Activated T-cell treated with anti-CD3 and anti-CD28 coated beads for 4 hours (primary cell): ENCODE results near the gene CSMD2.
"Not testable (repeated sequence)": the region's sequence is repeated elsewhere in the genome, so short reads cannot be mapped to it uniquely, and the experiment has no call there.

Source experiments
- DNase-seq: peaks from one replicate; pipeline ENCODE4 v3.0.0-alpha.2; 2020

Gene CSMD2

GRCh38 chr1:34101151-34101550 is 63.9 kb downstream of the CSMD2 start:
- no peak for DNase-seq

- DNase-seq, result no peak
Measured at GRCh38 chr1:34100332-34100731, 64.7 kb downstream of the CSMD2 start.

GRCh38 chr1:34092399-34092798 is 72.6 kb downstream of the CSMD2 start:
- not testable (repeated sequence) for DNase-seq

- no peak for DNase-seq
Measured at GRCh38 chr1:34089731-34090130, 75.3 kb downstream of the CSMD2 start.

DNA sequence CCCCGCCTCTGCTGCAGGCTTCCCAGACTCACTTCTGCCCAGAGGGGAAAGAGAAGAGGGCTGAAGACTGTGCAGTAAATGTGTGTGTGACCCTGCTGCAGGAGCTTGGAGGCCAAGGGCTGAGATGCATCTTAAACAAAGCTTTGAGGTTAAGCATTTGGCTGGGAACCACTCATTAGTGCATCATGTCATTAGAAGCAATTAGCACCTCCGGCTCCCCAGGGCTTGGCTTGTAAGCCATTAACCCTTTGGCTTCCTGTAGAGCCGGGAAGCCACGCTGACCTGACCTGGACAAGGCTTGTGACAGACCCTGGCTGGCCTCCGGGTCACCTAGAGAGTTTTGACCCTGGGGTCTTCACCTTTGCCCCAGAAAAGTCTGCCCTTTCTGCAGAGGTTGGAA is 77.0 kb downstream of the CSMD2 start:
- DNase-seq, result no peak

- no peak for DNase-seq
Measured at GRCh38 chr1:34086561-34086960, 78.5 kb downstream of the CSMD2 start.

GRCh38 chr1:34083974-34084373 is 81.1 kb downstream of the CSMD2 start:
- DNase-seq, result no peak

DNA sequence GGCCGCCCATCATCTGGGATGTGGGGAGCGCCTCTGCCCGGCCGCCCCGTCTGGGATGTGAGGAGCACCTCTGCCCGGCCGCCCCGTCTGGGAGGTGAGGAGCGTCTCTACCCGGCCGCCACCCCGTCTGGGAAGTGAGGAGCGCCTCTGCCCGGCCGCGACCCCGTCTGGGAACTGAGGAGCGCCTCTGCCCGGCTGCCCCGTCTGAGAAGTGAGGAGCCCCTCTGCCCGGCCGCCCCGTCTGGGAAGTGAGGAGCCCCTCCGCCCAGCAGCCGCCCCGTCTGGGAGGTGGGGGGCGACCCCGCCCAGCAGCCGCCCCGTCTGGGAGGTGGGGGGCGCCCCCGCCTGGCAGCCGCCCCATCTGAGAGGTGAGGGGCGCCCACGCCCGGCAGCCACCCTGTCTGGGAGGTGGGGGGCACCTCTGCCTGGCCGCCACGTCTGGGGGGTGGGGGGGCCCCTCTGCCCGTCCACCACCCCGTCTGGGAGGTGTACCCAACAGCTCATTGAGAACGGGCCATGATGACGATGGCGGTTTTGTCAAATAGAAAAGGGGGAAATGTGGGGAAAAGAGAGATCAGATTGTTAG is 82.9 kb downstream of the CSMD2 start:
- not testable (repeated sequence) for DNase-seq

DNA sequence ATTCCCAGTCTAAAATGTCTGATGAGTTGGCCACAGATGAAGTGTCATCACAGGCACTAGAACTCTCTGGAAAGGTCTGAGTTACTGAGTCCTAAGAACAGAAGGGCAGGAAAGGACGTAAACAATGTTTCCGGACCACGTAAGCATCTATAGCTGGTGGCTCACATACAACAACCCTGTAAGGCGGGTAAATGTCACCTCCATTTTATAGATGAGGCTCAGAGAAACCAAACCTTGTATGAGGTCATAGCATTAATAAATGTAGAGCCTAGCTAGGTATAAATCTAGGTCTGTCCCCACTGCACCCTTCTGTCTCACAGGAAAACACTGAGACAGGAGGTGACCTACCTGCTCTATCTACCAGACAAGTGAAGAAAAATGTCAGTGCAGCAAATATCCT is 86.6 kb downstream of the CSMD2 start:
- DNase-seq, result no peak

GRCh38 chr1:34075576-34075975 is 89.5 kb downstream of the CSMD2 start:
- DNase-seq, result no peak

- DNase-seq, result no peak
Measured at GRCh38 chr1:34073028-34073695, 91.9 kb downstream of the CSMD2 start.

- no peak for DNase-seq
Measured at GRCh38 chr1:34070201-34070836, 94.7 kb downstream of the CSMD2 start.

DNA sequence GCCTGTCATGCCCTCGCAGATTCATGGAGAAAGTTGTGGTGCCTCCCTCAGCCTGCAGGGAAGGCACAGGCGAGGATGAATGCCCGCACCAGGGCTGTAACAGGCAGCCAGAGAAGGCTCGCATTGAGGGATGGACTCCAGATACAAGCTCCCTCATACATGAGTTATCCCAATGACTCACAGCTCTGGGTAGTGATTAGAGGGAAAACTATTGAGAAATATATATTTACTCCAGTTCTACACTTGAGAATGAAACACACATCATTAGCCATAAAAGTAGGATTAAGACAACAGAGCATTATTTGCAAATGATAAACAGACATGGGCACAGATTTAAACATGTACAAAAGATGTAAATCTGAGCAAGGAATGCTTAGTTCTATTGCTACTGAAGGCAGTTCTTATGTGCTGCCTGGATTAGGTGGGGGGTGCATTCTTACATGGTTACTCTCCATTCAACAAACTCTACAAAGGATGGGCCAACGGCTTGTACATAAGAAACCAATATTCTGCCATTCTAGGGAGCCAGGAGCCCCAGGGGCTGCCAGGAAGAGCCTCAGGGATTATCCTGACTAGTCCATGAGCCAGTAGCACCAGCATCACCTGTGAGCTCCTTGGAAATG is 97.9 kb downstream of the CSMD2 start:
- no peak for DNase-seq

GRCh38 chr1:34066166-34066565 is 98.9 kb downstream of the CSMD2 start:
- no peak for DNase-seq

DNA sequence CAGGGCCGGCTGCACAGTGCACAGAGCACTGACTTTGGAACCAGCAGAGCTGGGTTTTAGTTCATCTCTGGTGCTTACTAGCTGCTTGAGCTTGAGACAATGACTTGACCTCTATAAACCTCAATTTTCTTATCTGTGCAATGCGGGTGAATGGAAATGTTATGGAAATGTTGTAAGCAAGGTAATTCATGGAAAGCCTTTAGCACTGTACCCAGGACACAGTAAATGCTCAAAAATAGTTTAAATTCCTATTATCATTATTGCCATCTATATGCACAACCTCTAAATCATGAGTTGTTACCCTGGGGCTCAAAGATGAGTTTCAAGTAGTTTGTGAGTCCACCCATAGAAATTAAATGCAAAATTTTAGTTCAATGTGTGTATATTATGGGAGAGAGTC is 99.5 kb downstream of the CSMD2 start:
- DNase-seq, result no peak

GRCh38 chr1:34060901-34061415 is 104.1 kb downstream of the CSMD2 start:
- DNase-seq, result no peak

DNA sequence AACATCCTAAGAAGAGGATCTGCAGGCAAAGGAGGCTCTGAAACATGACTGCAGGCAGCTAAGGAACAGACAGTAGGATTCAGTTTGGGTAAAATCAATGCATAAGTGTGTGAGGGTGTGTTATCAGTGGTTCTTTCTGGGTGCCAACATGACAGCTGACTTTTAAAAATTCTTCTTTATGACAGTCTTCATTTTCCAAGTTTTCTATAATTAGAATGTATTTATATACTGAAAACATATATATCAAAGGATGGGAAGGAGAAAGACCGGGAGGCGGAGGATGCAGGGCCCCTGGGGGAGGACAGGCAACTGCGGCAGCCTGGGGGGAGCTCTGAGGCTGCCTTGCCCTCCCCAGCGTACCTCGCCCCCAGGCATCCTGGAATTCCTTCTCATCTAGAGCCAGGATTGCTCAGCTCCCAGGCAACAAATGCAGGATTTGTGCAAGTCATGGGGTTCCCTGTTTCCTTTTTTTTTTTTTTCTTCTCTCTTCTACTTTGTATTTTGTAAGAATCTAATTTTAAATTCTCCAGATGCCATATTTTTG is 104.8 kb downstream of the CSMD2 start:
- no peak for DNase-seq

DNA sequence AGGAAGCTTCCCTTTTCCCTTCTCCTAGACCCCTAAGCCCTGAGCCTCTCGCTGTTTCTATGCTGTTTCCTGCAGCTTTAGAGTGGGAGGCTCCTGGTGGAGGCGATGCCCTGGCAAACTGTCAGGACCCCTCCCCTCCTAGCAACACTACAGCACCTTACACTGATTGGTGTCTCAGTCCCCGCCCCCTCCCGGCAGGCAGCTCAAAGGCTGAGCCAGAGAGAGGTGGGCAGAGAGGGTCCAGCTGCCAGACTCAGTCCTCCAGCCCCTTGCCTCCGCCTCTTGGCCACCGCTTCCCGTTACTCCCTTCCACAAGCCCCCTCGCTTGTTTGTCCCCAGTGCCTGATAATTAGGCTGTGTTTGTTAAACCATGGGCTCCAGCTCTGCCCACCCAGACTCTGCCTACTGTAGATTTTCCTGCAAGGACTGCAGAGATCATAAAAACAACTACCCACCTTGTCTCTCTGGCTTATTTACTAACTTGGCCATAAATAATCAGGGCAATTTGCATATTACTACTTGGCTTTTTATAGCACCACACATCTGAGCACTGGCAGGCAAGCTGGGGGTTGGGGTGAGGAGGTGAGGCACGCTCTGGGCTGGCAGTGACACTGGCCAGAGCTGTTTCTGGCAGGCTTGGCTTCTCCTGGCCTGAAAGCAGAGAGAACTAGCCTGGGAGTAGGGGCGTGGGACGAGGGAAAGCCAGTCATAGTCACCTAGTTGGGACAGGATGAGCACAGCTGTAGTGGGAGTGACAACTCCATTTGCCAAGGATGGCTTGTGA is 107.5 kb downstream of the CSMD2 start:
- no peak for DNase-seq

- DNase-seq, result no peak
Measured at GRCh38 chr1:34055818-34056217, 109.2 kb downstream of the CSMD2 start.

- DNase-seq, result no peak
Measured at GRCh38 chr1:34054920-34055319, 110.1 kb downstream of the CSMD2 start.

DNA sequence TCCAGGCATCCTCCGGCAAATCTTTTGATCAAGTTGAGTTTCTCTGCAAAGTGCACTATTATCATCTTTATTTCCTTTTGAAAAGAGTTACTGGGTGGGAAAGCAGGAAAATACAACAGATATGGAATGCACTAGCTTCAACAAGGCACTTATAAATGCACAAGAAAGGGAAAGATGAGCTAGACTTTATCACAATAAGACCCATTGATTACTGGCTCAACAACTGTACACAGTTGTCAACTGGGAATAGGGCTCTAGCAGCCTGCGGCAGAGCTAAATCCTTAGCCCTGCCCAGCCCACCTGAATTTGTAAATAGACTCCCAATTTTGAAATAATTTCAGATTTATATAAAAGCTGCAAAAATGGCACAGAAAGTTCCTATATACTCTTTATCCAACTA is 111.4 kb downstream of the CSMD2 start:
- DNase-seq, result no peak

DNA sequence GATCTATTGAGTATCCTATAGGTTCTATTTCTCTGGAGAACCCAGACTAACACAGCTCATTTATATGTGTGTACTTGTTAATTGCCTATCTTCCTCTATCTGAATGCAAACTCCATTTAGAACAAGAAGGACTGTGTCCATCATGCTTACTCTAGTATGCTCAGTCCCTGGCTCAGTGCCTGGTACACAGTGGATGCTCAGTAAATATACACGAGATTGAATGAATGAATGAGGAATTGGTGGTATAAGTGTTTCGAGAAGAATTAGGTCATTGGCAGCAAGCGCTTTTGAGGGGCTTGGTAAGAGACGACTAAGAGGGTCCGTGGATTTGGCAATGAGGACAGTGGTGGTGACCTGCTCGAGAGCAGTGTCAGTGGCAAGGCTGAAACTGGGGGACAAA is 112.5 kb downstream of the CSMD2 start:
- DNase-seq, result no peak
